SK-N-MC (cell line): ENCODE results near the gene ACVR1.

Experiments used
- DNase-seq: peaks from one replicate; pipeline ENCODE4 v3.0.0-alpha.2; 2011; ENCODE audit warnings: low read depth, low spot score
- H3K27ac ChIP-seq: fragments of 200-600 bp; sonication (generic); 2 replicates; pipeline ENCODE4 v1.5.1; 2016; ENCODE audit warnings: mixed run types
- H3K36me3 ChIP-seq: fragments of 200-600 bp; sonication (generic); 2 replicates; pipeline ENCODE4 v1.6.1; 2017; ENCODE audit warnings: antibody characterized with exemption, low read length, mixed read lengths; ENCODE audit not compliant: insufficient read depth
- H3K4me3 ChIP-seq: fragments of 200-600 bp; sonication (generic); 2 replicates; pipeline ENCODE4 v1.5.1; 2016
- H3K9ac ChIP-seq: fragments of 200-600 bp; sonication (generic); 2 replicates; pipeline ENCODE4 v1.8.0; 2017; ENCODE audit warnings: mixed run types, mixed read lengths; ENCODE audit not compliant: insufficient read length
- H3K9me3 ChIP-seq: fragments of 200-600 bp; sonication (generic); 2 replicates; pipeline ENCODE4 v1.6.1; 2017; ENCODE audit warnings: low read depth, mild to moderate bottlenecking, antibody characterized with exemption, low read length, moderate library complexity, mixed read lengths
- EZH2 ChIP-seq: fragments of 200-600 bp; sonication (generic); IDR thresholded peaks from one replicate; pipeline ENCODE4 v1.6.1; 2017; ENCODE audit warnings: antibody characterized with exemption
- FOXP2 ChIP-seq: optimal IDR thresholded peaks from 2 replicates; pipeline ENCODE3; 2011; ENCODE audit warnings: mild to moderate bottlenecking, moderate library complexity; ENCODE audit not compliant: insufficient read depth; ENCODE audit errors: extremely low read length, control extremely low read depth
- POLR2AphosphoS5 ChIP-seq: IDR thresholded peaks from 2 replicates; pipeline ENCODE4 v1.6.1; 2012; ENCODE audit warnings: mild to moderate bottlenecking, low read depth, low read length, borderline replicate concordance

Gene ACVR1

DNA sequence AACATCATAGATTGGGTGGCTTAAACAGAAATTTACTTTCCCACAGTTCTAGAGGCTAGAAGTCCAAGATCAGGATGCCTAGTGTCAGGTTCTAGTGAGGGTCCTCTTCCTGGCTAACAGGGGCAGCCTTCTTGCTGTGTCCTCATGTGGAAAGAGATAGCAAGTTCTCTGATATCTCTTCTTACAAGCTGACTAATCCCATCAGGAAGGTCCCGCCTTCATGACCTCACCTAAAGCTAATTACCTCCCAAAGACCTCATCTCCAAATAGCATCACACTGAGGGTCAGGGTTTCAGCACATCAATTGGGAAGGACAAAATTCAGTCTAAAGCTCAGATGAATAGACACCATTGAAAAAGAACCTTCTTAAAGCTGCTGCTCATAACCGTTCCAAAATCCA, 22.9 kb downstream of the ACVR1 start:
- no peak overlapping the region for H3K4me3 ChIP-seq
- TF ChIP-seq FOXP2 (no peak), POLR2AphosphoS5 (no peak), EZH2 (no peak)
- H3K36me3 ChIP-seq, result no peaks in the 10 kb centered on the region
- H3K27ac ChIP-seq, result no peak overlapping the region
- H3K9me3 ChIP-seq, result no peaks in the 10 kb centered on the region
- H3K9ac ChIP-seq, result no peak overlapping the region
- no peak for DNase-seq

GRCh38 chr2:157849591-157849990, 26.5 kb downstream of the ACVR1 start:
- H3K4me3 ChIP-seq, result no peak overlapping the region
- no peak overlapping the region for H3K27ac ChIP-seq
- H3K9ac ChIP-seq, result no peak overlapping the region
- H3K9me3 ChIP-seq, result no peaks in the 10 kb centered on the region
- no peak for DNase-seq
- H3K36me3 ChIP-seq, result no peaks in the 10 kb centered on the region
- TF ChIP-seq FOXP2 (no peak), POLR2AphosphoS5 (no peak), EZH2 (no peak)

- Histone ChIP-seq H3K9me3 (no peaks in the 10 kb centered on the region), H3K4me3 (no peak overlapping the region), H3K9ac (no peak overlapping the region), H3K27ac (no peak overlapping the region), H3K36me3 (no peaks in the 10 kb centered on the region)
- TF ChIP-seq FOXP2, result no peak
- no peak for TF ChIP-seq EZH2
- TF ChIP-seq POLR2AphosphoS5, result no peak
- no peak for DNase-seq
Measured at GRCh38 chr2:157848213-157848612, 27.9 kb downstream of the ACVR1 start.

GRCh38 chr2:157845081-157845480, 31.0 kb downstream of the ACVR1 start:
- DNase-seq, result no peak
- H3K36me3 ChIP-seq, result no peaks in the 10 kb centered on the region
- H3K27ac ChIP-seq, result no peak overlapping the region
- TF ChIP-seq FOXP2, result no peak
- no peak for TF ChIP-seq POLR2AphosphoS5
- TF ChIP-seq EZH2, result no peak
- no peaks in the 10 kb centered on the region for H3K9me3 ChIP-seq
- H3K4me3 ChIP-seq, result no peak overlapping the region
- no peak overlapping the region for H3K9ac ChIP-seq

DNA sequence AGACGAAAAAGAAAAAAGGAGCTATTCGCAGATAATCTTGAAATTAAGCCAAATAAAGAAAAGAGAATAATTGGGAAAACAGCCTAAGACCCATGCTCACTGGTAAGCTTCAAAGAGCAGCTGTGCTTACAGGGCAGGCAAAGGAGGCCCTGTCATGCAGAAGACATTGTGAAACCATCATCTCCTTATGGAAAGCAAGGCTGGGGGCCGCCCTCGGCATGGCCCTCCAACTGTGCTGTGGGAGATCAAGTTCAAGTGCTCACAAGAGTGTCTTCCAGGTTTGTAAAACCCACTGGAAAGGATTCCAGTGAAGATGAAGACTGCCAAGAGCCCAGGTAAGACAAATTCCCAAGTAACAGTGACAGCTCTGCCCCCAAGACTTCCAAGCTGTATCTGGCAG, 32.2 kb downstream of the ACVR1 start:
- Histone ChIP-seq H3K27ac (no peak overlapping the region), H3K9me3 (no peaks in the 10 kb centered on the region), H3K36me3 (no peaks in the 10 kb centered on the region), H3K9ac (no peak overlapping the region), H3K4me3 (no peak overlapping the region)
- TF ChIP-seq EZH2 (no peak), FOXP2 (no peak), POLR2AphosphoS5 (no peak)
- no peak for DNase-seq

DNA sequence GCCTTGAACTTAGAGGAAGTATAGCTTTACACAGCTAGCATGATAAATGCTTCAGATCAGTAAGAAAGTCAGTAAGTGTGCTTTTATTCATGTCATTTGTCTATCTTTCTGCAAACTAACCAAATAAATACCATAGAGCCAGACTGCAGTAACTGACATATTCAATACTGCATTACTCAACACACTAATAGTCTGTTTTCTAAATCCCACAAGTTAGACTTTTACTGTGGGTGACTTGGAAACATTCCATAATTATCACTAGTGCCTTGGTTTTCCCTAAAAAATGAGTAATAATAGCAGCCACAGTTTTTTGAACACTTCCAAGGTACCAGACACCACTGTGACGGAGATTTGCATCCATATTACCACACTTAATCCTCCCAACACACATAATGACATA, 33.0 kb downstream of the ACVR1 start:
- H3K9me3 ChIP-seq, result no peaks in the 10 kb centered on the region
- no peak overlapping the region for H3K27ac ChIP-seq
- no peaks in the 10 kb centered on the region for H3K36me3 ChIP-seq
- DNase-seq, result no peak
- TF ChIP-seq POLR2AphosphoS5 (no peak), EZH2 (no peak), FOXP2 (no peak)
- H3K4me3 ChIP-seq, result no peak overlapping the region
- no peak overlapping the region for H3K9ac ChIP-seq

GRCh38 chr2:157842106-157842879, 33.8 kb downstream of the ACVR1 start:
- no peak for DNase-seq
- Histone ChIP-seq H3K9ac (no peak overlapping the region), H3K4me3 (no peak overlapping the region), H3K9me3 (no peaks in the 10 kb centered on the region), H3K36me3 (no peaks in the 10 kb centered on the region), H3K27ac (no peak overlapping the region)
- TF ChIP-seq POLR2AphosphoS5 (no peak), FOXP2 (no peak), EZH2 (no peak)

- Histone ChIP-seq H3K9ac (no peak overlapping the region), H3K4me3 (no peak overlapping the region), H3K27ac (no peak overlapping the region), H3K9me3 (no peaks in the 10 kb centered on the region), H3K36me3 (no peaks in the 10 kb centered on the region)
- no peak for DNase-seq
- TF ChIP-seq FOXP2 (no peak), POLR2AphosphoS5 (no peak), EZH2 (no peak)
Measured at GRCh38 chr2:157841485-157841884, 34.6 kb downstream of the ACVR1 start.
